GM15510 (cell line): ENCODE data around the gene CREB3L1.

Experiments used
- POLR2A ChIP-seq: IDR thresholded peaks from 3 replicates; pipeline ENCODE4 v1.6.1; 2011; ENCODE audit warnings: borderline replicate concordance; ENCODE audit not compliant: insufficient read length; ENCODE audit errors: extremely low read depth

CREB3L1 gene

DNA sequence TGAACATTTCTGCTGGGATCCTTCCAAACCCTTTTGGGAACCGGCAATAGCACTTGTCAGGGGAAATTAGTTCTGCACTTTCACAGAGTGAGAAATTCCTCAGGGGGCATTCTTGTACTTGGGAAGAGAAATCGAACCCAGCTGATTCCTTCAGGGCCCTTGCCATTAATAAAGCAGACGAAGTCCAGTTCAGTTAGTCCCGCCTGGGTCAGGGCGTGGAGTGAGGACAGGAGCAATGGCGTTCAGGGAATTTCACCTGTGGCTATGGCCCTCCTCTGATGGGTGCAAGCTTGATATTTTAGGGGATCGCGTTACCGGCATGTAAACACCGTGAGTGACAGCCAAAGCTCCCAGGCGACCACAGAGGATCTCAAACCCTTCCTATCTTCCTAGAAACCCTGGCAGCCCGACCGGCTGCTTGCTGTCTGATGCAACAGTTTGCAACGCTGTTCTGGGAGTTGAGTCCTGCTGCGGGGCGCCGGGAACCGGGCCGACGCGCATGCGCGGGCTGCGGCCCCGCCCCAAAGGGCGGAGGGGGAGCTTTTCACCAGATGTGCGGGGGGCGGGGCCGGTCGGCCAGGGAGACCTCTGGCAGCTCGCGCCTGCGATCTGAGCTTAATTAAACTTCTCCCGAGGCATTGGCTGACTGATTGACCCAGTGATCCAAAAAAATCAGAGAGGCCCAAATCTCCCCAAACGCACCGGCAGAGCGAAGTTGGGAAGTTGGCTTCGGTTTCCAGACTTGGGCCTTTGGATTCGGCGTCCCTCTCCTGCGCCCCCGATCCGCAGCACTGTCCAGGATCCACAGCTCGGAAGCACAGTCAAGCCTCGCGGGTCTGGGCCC, 34.3 kb upstream of the CREB3L1 start:
- TF ChIP-seq POLR2A, result peak; percentile 87

DNA sequence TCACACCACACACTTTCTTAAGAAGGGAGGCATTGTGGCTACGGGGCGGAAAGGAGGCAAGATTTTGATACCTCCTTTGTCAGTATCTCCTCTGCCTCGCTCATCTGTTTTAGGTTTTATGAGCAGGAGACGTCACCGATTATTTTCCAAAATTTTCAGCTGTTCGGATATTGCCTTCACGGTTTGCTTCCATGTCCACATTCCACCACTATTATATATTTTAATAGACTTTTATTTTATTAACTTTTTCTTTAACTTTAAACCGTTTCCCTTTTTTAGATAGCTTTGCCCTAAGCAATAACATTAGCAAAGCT, 33.7 kb upstream of the CREB3L1 start:
- no peak for TF ChIP-seq POLR2A

DNA sequence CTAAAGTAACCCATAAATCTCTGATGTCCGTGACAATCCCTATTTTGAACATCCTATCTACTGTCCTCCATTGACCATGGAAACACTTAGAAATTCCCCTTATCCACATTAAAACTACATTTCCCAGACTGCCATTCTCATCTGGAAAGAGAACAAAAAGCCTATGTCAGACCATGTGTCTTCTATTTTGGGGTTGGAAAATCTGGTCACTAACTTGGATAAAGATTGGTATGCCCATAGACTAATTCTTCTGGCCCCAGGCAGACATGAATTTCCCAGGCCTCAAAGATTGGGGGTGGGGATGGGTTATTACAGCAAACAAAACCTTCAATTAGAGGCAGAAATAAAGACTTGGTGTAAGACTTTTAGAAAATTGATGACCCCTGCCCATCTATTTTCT, 30.9 kb upstream of the CREB3L1 start:
- TF ChIP-seq POLR2A, result no peak

DNA sequence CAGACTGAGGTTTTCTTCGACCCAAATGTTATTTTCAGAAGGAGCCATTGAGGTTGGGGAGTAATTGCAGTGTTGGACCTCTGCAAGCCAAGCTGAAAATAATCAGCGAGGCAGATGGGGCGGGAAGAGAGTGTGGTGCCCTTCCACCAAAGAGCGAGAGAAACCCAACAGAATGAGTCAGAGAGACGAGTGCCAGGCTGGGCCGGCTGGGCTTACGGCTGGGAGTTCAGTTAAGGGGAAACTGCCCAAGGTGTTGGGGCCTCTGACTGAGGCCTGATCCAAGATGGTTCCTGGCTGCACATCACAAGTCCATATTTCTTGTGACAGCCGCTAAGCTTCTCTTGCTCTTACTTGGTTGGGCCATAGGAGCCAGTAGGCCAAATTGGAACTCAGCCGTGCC, 30.4 kb upstream of the CREB3L1 start:
- no peak for TF ChIP-seq POLR2A

DNA sequence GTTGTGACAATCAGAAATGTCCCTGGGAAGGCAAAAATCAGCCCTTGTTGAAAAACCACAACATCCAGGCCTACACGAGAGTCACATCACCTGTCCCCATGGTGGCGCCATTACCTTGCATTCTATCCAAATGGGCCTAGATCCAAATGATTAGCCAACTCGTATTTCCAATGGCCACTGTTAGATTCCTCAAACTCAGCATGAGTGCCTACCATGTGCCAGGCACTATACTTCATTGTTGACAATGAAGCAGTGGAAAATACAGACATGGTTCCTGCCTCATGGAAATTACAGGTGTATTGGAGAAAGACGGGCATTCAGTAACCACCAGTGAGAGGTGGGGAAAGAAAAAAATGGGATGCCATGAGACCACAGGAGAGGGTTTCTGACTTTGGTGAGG, 29.8 kb upstream of the CREB3L1 start:
- TF ChIP-seq POLR2A, result no peak

DNA sequence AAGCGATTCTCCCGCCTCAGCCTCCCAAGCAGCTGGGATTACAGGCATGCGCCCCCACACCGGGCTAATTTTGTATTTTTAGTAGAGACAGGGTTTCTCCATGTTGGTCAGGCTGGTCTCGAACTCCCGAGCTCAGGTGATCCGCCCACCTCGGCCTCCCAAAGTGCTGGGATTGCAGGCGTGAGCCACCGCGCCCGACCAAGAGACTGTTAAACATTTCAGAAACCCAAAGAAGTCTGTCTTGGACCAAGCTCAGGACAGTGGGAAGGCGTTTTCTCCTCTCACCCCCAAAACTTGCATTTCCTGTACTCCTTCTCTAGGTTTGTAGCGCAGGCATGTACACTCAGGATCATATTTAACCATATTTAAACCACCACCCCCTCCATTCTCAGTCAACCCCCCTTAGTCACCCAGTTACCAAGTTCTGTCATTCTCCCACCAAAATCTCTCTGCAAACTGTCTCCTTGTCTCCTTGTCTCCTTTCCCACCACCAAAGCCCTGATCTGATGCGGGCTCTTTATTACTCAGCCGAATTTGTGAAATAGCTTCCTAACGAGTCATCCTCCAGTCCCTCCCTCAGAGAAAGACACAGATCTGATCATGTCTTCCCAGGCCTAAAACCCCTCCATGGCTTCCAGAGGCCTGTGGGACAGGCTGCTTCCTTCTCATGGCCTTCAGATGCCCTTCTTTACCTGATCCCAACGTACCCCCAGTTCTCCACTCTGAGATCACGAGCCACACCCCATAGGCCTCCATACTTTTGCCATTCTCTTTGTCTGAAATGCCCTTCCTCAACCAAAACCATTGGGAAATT, 29.0 kb upstream of the CREB3L1 start:
- no peak for TF ChIP-seq POLR2A

DNA sequence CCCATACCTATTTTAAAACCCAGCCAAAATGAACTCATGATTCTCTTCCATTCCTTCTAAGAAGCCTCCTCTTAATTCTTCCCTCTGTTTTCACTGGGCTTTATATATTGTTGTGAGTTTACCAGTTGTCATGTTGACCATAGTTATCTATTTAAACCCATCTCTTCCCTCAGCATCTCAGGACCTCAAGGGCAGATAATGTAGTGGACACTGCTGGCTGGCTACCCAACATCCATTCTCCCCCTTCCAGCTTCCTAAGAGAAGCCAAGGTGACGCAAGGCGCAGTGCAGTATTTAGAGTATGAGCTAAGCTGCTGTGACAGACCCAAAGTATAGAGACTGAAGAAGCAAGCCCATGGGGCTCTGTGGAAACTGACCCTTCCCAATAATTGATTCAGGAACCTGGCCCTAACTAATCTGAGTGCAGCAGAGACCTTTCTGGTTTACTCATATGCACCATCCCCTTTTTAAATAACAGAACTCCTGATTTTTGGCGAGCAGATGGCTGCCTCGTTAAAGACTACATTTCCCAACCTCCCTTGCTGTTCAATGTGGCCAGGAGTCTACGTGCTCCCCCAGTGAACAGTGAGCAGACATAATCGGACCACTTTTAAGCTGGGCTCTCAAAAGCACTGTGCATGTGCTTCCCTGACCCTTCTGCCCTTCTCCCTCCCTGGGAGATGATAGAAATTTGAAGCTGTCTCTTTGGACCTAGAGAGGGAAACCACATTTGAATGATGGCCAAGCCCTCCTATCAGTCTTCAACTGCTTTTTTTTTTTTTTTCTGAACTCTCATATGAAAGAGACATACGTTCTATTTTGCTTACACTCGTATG, 28.1 kb upstream of the CREB3L1 start:
- TF ChIP-seq POLR2A, result no peak

DNA sequence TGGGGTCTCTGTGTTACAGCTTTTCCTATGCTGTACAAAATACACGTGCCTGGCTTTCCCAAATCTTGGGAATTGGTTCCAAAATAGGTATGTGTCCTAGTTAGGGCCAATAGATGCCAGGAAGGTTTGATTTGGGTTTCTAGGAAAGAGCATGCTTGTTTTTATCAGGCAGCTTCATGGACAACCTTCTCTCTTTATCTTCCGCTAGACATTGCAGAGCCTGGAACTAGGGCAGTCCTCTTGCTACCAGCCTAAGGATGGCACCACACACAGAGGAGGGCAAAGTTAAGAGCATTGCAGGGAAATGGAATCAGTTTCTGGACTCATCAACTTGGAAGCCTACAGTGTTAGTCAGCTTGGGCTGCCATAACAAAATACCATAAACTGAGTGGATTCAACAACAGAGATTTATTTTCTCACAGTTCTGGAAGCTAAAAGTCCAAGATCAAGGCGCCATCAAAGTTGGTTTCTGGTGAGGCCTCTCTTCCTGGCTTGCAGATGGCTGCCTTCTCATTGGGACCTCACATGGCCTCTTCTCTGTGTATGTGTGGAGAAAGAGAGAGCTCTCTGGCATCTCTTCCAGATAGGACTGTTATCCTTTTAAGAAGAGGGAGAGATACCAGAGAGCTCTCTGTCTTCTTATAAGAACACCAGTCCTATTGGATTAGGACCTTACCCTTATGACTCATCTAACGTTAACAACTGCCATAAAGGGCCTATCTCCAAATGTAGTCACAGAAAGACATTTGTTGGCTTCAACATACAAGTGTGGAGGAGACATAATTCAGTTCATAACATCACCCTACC, 27.3 kb upstream of the CREB3L1 start:
- TF ChIP-seq POLR2A, result no peak

DNA sequence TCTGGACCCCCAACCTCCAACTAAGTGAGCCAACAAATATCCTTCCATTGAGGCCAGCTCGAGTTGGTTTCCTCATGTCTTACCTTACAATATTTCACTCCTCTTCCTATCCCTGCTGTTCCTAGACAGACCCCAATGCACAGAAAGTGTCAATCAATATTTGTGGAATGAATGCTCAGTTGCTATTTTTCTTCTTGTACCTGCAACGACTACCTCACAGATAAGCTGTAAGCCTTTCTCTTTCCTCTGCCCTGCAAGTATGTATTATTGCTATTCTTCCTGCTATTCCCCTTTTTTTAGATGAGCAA, 26.8 kb upstream of the CREB3L1 start:
- no peak for TF ChIP-seq POLR2A

DNA sequence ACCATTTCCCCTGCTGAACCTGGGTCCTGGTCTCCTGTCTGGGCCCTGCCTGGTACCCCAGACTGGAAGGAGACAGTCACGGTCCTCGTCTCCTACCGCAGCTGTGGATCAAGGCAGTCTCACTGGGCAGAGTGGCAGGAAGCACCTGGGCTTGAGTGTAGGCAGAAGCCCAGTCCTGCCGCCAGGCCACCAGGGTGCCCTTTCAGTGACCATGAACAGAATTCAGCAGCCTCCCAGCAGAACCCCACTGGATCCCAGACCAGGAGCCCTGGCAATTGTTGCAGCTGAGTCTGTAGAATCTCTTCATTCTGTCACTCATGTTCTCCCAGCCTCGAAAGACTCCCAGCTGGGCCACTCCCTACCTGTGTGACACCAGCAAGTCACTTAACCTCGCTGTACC, 25.5 kb upstream of the CREB3L1 start:
- no peak for TF ChIP-seq POLR2A

DNA sequence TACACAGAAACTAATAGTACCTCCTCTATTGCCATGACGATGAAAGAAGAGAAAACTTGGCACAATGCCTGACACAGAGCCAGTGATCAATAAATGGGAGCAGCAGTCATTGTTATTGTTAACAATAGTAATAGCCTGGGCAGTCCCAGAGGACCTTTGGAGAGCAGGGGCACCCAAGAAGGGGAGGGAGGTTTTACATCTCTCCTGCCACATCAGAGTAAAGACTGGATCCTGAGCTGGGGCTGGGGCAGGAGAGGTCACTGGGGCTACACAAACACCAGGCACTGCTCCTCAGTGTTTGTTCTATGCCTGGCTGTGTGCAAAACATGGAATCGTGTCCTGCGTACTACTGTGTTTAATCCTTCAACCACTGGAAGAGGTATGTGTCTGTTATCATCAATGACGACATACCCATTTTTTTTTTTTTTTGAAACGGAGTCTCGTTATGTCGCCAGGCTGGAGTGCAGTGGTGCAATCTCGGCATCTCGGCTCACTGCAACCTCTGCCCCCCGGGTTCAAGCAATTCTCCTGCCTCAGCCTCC, 25.0 kb upstream of the CREB3L1 start:
- no peak for TF ChIP-seq POLR2A

DNA sequence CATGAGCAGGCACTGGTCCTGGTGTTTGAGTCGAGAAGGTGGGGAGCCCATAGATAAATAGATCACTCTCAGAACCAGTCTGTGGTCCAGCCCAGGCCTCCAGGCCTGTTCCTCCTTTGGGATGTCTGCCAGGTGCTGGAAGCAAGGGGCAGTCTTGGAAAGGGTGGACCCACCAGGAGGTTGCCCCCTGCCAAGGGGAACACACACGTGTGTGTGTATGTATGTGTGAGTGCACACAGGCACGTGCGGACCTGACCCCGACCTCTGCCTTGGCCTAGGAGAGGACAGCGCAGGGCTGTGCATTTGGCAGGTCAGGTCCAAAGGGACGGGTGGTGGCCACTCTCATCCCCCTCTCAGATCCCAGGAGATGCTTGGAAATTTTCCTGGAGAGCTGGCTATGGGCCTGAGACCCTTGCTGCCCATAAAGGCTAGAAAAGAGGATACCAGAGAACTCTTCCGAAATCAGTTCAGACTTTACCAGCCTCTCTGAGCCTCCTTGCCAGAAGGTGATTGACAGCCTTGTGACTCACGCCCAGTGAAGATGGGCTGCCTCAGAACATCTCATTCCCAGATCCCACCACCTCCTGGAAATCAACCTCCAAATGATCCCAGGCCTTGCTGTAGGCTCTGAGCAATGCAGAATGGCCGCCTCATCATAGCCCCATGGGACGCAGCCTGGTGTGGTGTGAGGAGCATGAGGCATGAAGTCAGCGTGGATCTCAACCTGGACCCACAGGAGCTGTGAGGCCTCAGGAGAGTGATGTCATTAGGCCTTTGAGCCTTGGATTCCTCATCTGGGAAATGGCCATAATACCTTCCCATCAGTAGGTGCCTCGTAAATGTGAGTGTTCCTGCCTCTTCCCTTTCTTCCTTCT, 24.0 kb upstream of the CREB3L1 start:
- TF ChIP-seq POLR2A, result no peak

DNA sequence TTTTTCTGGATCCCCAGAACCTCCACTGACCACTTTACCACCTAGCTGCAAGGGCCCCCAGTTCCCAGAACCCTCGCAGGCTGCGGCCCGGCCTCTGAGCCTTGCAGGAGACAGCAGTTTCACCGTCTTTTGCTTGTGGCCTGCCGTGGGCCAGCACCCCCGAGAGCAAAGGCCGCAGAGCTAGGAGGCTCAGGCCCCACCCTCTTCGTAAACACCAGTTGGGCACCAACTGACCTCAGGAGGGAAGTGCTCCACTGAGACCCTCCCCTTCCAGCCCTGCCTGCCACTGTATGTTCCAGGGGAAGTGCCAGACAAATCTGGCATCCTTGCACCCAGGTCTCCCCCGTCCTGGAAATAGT, 23.4 kb upstream of the CREB3L1 start:
- TF ChIP-seq POLR2A, result no peak
